EL (cell line): ENCODE data around the gene PIEZO2.

Source experiments
- DNase-seq: peaks from one replicate; pipeline ENCODE4 v3.0.0-alpha.2; 2016

PIEZO2 gene

GRCh38 chr18:10723496-10723895, 425.9 kb downstream of the PIEZO2 start:
- no peak for DNase-seq

GRCh38 chr18:10718809-10719208, 430.6 kb downstream of the PIEZO2 start:
- DNase-seq: no peak

GRCh38 chr18:10715791-10716190, 433.6 kb downstream of the PIEZO2 start:
- DNase-seq: no peak

DNA sequence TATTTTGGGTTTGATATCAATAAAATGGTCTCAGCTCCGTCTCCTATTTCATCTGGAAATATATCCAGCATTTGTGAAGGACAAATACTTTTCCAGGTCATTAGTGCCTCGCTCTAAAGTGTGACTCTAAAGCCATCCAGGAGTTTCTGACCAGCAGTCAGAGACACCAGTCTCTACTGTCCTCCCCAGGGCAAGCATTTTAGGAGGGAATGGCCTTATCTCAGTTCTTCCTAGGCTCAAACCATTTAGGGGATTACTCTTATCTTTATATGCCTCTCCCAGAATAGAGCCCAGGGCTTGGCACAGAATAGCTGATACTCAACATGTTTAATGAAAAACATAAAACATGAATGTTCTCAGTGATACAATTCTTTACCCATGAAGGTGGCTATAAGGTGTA, 436.0 kb downstream of the PIEZO2 start:
- DNase-seq: no peak

DNA sequence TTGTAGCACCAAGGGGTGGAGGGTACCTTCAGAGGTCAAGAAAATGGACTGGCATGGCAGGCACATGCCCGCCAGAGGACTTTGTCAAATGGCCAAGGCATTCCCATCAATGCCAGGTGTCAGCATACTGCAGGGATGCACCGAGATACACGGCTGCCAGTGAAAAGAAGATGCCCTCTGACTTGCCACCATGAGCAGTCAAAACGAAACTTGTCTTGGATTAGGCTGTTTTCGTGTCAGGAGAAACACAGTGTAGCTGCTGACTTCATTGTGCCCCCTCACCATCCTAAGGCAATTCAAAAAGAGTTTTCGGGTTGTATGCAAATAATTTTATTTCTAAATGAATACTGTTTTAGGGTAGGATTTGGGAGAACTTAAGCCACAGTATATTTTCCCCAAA, 442.1 kb downstream of the PIEZO2 start:
- DNase-seq: no peak

DNA sequence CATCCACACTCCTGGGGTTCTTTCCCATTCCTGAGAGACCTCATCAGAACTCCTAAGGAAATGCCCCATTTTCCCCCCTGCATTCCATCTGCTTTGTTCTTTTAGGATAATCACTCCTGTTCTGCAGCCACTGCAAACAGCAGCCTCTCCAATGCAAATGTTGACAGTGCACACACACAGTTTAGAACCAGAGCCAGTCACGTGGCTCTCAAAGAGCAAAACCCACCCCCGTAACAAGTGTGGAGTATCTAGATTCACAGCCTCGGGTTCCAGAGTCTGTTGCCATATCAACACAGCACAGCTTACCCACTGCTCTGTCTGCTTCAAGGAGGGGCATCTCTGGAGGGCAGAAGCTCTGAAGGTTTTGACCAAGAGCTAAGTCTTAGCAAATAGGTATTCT, 443.6 kb downstream of the PIEZO2 start:
- DNase-seq: no peak

GRCh38 chr18:10705291-10705690, 444.1 kb downstream of the PIEZO2 start:
- DNase-seq: no peak

DNA sequence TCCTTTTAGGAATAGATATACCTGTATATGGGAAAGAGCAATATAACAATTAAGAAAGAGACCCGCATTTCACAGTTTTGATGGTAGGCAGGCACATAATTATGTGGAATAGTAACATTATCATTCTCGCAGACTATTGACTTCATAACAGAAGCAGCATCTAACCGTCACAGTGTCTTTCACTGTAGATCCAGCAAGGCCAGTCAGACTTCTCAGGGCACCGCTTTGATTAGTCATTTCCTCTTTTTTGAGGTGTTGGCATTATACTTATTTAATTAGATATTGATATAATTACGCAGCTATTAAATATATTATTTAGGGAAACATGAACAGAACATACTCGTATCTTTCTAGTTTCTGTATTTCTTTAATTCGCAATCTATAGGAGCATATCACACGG, 447.2 kb downstream of the PIEZO2 start:
- DNase-seq: no peak

DNA sequence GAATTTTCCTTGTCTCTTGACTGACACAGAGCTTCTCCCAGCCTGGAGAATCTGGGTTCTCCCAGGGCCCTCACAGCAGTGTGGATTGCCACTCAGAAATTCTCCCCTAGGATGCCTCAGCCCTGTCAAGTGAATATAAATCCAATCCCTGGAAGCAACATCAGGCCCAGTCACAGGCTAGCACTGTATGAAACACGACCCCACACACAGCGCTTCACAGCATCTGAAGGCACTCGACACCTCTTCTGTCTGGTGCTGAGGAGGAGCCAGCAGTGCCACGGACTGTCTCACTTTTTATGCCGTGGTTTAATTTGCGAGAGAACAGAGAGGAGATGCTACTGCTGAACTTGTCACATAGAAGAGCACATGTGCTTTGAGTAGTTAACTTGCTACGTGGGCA, 459.0 kb downstream of the PIEZO2 start:
- no peak for DNase-seq

GRCh38 chr18:10690035-10690329, 459.4 kb downstream of the PIEZO2 start:
- DNase-seq: no peak

- DNase-seq: no peak
These were observed 459.9 kb downstream of the PIEZO2 start for GRCh38 chr18:10689236-10690034.

DNA sequence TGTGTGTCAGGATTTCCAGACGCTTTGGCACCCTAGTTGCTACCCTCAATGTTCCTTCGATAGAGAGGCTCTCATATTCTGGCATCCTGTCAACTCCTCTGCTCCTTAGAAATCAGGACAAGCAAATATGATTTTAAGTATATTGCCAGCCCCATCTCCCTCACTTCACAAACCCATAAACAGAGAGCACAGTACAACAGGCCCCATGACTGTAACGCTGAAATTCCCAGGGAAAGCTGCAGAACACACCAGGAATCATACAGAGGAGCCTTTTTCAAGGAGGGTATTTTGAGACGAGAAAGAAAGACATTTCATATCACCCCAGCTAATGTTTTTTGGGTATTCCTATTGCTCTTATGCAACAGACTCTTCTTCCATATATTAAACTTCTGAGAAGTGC, 460.6 kb downstream of the PIEZO2 start:
- no peak for DNase-seq

DNA sequence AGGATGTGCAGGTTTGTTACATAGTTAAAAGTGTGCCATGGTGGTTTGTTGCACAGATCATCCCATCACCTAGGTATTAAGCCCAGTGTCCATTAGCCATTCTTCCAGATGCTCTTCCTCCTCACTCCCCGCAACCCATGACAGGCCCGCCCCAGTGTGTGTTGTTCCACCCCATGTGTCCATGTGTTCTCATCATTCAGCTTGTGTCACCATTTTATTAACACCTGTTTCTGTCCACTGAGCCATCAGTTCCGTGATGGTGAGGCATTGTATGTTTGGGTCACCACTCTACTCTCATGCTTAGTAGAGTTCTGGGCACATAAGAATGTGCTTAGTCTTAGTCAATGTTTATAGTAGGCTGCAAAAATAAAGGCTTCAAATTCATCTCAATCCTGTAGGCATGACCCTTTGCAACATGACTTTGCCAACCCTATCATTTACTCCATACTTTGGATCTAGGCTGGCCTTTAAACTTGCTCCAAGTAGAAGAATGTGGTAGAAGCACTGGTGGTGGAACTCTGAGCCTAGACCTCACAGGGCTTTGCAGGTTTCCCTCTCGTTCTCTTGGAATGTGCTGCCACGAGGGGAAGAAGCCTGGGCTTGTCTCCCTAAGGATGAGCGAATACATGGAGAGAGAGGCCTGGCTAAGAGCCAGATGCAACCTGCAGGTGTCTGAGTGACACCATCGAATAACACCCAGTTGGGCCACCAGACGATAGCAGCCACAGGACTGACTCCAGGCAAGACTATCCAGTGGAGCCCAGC, 462.0 kb downstream of the PIEZO2 start:
- DNase-seq: peak; percentile 32

DNA sequence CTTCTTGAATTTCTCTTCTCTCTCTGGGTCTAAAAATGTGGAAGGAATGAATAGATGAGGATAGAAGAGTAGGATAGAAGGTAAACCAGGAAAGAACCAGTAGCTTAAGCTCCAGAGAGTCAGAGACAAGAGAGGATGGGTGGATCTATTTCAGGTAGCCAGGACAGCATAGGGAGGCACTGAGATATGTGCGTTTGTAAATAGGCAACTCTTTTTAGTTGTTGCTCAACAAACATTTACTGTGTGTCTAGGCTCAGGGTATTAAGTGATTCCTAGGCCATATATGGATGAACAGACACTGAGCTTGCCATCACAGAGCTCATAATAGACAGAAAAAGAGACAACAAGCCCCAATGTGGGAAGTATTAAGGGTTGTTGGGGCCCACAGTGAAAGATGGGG, 463.1 kb downstream of the PIEZO2 start:
- no peak for DNase-seq

- no peak for DNase-seq
These were observed 463.9 kb downstream of the PIEZO2 start for GRCh38 chr18:10685484-10685883.

GRCh38 chr18:10682368-10682714, 467.0 kb downstream of the PIEZO2 start:
- no peak for DNase-seq

- DNase-seq: peak; percentile 28
These were observed 467.6 kb downstream of the PIEZO2 start for GRCh38 chr18:10681581-10682367.

DNA sequence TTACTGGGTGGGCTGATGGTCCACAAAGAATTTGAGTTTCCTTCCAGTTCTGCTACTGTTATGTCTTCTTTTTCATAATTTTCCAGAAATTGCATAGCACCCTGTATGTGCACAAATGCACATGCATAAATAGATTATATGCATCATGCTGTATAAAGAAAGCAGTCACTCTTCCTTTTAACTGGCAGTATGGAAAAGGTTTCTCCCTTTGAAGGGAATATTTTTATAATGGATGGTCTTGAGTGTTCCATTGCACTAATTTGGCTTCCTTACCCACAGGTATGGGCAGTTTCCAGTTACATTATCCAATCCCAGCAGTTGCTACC, 469.1 kb downstream of the PIEZO2 start:
- no peak for DNase-seq

GRCh38 chr18:10679557-10680270, 469.7 kb downstream of the PIEZO2 start:
- DNase-seq: no peak

GRCh38 chr18:10671441-10671840, 477.9 kb downstream of the PIEZO2 start:
- no peak for DNase-seq

GRCh38 chr18:10670856-10671255, 478.5 kb downstream of the PIEZO2 start:
- no peak for DNase-seq

GRCh38 chr18:10669441-10670100, 479.8 kb downstream of the PIEZO2 start:
- DNase-seq: no peak

DNA sequence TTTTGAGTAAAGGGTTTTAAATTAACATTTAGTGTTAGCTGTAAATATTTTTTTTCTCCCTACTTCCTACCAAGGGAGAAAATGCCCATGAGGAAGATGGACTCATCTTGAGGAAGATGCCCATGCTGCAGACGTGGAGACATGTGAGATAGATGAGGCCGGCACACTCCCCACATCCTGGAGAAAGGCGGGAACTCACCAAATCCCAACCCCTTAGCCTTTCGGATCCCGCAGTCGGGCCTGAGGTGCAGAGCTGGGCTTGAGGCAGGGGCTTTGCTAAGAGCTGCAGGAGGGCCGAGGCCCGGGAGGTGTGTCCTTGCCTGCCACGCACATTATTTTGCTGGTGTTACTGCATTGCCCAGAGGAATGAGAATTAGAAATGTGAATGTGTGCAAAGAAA, 485.6 kb downstream of the PIEZO2 start:
- DNase-seq: no peak
